Activated CD4-positive, alpha-beta T cell treated with anti-CD3 and anti-CD28 coated beads for 4 hours (primary cell): ENCODE results near the gene GALNT14.
"Not testable (repeated sequence)": the region's sequence is repeated elsewhere in the genome, so short reads cannot be mapped to it uniquely, and the experiment has no call there.

Experiments used
- DNase-seq, 2 donors: peaks; one replicate each; pipeline ENCODE4 v3.0.0-alpha.2; 2020

The GALNT14 gene

GRCh38 chr2:30934066-30934465, 204.2 kb downstream of the GALNT14 start:
- DNase-seq, result no peak

- DNase-seq, result no peak
Measured at GRCh38 chr2:30933496-30933895, 204.7 kb downstream of the GALNT14 start.

GRCh38 chr2:30932870-30933269, 205.4 kb downstream of the GALNT14 start:
- no peak for DNase-seq

- DNase-seq, result no peak
Measured at GRCh38 chr2:30931841-30932407, 206.3 kb downstream of the GALNT14 start.

GRCh38 chr2:30930716-30931115, 207.5 kb downstream of the GALNT14 start:
- DNase-seq, result no peak

- no peak for DNase-seq
Measured at GRCh38 chr2:30927465-30928075, 210.7 kb downstream of the GALNT14 start.

- DNase-seq, result no peak
Measured at GRCh38 chr2:30926606-30927005, 211.6 kb downstream of the GALNT14 start.

GRCh38 chr2:30923623-30924022, 214.6 kb downstream of the GALNT14 start:
- no peak for DNase-seq

GRCh38 chr2:30920511-30920910, 217.7 kb downstream of the GALNT14 start:
- no peak for DNase-seq

GRCh38 chr2:30915486-30915885, 222.8 kb downstream of the GALNT14 start:
- no peak for DNase-seq

GRCh38 chr2:30914456-30914855, 223.8 kb downstream of the GALNT14 start:
- no peak for DNase-seq

- DNase-seq, result no peak
Measured at GRCh38 chr2:30912056-30912455, 226.2 kb downstream of the GALNT14 start.

- DNase-seq, result no peak
Measured at GRCh38 chr2:30911327-30911726, 226.9 kb downstream of the GALNT14 start.

GRCh38 chr2:30910686-30911085, 227.6 kb downstream of the GALNT14 start:
- DNase-seq, result no peak

GRCh38 chr2:30904437-30904836, 233.8 kb downstream of the GALNT14 start:
- DNase-seq, result not testable (repeated sequence)

- no peak for DNase-seq
Measured at GRCh38 chr2:30903326-30903725, 234.9 kb downstream of the GALNT14 start.

GRCh38 chr2:30900381-30900780, 237.9 kb downstream of the GALNT14 start:
- DNase-seq, result no peak

GRCh38 chr2:30899516-30900054, 238.7 kb downstream of the GALNT14 start:
- no peak for DNase-seq

- DNase-seq, result no peak
Measured at GRCh38 chr2:30897539-30897938, 240.7 kb downstream of the GALNT14 start.

GRCh38 chr2:30894498-30895119, 243.6 kb downstream of the GALNT14 start:
- DNase-seq, result no peak

GRCh38 chr2:30888852-30889409, 249.3 kb downstream of the GALNT14 start:
- DNase-seq, result no peak

- DNase-seq, result no peak
Measured at GRCh38 chr2:30886080-30886479, 252.2 kb downstream of the GALNT14 start.

- DNase-seq, result no peak
Measured at GRCh38 chr2:30883822-30884221, 254.4 kb downstream of the GALNT14 start.

- DNase-seq, result no peak
Measured at GRCh38 chr2:30883184-30883583, 255.1 kb downstream of the GALNT14 start.
